Measurements from ENCODE around the gene LIFR.

- no peak for TF ChIP-seq CTCF (IDR thresholded peaks at IDR 0.05 in 2 of 3, conservative IDR thresholded peaks at IDR 0.05 in 1 of 3; ENCODE audit: borderline replicate concordance in 1 of 3, insufficient read depth in 1 of 3, low read depth in 2 of 3, low read length in 2 of 3)
- TF ChIP-seq EZH2 (IDR thresholded peaks at IDR 0.05) = no peak
- no peak for TF ChIP-seq ELF1 (IDR thresholded peaks at IDR 0.05; ENCODE audit: borderline replicate concordance, low read depth)
- TF ChIP-seq SRF (IDR thresholded peaks at IDR 0.05; ENCODE audit: low read depth) = no peak
- no peak for TF ChIP-seq CEBPB (IDR thresholded peaks at IDR 0.05; ENCODE audit: low read depth)
- TF ChIP-seq EZH2phosphoT487 (IDR thresholded peaks at IDR 0.05; ENCODE audit: borderline replicate concordance) = no peak
- TF ChIP-seq, protein P1, sequence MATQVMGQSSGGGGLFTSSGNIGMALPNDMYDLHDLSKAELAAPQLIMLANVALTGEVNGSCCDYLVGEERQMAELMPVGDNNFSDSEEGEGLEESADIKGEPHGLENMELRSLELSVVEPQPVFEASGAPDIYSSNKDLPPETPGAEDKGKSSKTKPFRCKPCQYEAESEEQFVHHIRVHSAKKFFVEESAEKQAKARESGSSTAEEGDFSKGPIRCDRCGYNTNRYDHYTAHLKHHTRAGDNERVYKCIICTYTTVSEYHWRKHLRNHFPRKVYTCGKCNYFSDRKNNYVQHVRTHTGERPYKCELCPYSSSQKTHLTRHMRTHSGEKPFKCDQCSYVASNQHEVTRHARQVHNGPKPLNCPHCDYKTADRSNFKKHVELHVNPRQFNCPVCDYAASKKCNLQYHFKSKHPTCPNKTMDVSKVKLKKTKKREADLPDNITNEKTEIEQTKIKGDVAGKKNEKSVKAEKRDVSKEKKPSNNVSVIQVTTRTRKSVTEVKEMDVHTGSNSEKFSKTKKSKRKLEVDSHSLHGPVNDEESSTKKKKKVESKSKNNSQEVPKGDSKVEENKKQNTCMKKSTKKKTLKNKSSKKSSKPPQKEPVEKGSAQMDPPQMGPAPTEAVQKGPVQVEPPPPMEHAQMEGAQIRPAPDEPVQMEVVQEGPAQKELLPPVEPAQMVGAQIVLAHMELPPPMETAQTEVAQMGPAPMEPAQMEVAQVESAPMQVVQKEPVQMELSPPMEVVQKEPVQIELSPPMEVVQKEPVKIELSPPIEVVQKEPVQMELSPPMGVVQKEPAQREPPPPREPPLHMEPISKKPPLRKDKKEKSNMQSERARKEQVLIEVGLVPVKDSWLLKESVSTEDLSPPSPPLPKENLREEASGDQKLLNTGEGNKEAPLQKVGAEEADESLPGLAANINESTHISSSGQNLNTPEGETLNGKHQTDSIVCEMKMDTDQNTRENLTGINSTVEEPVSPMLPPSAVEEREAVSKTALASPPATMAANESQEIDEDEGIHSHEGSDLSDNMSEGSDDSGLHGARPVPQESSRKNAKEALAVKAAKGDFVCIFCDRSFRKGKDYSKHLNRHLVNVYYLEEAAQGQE (IDR thresholded peaks at IDR 0.05; ENCODE audit: low read depth) = no peak
- TF ChIP-seq YY1 (IDR thresholded peaks at IDR 0.05; ENCODE audit: extremely low read depth, insufficient replicate concordance, low read depth, low read length) = no peak
- TF ChIP-seq RAD21 (IDR thresholded peaks at IDR 0.05; ENCODE audit: low read depth) = no peak
- no peak for TF ChIP-seq TCF7L2 (IDR thresholded peaks at IDR 0.05; ENCODE audit: borderline replicate concordance, extremely low read depth, insufficient read depth, insufficient read length)
These were observed 20.0 kb upstream of the LIFR start for GRCh38 chr5:38576442-38576841.

All from HCT116 (cell line).